HG02840 (cell line): ENCODE results near the gene NUDCD3.
A peak's percentile ranks its signal among the peaks of the same experiment; 100 is the strongest.

ENCODE experiments used
- ATAC-seq: cut with Tn5 transposase; IDR thresholded peaks from one replicate; pipeline ENCODE4 v1.9.1; 2021; ENCODE audit warnings: mild to moderate bottlenecking, moderate library complexity, moderate number of reproducible peaks; ENCODE audit not compliant: unreplicated experiment, low FRiP score

The NUDCD3 gene

DNA sequence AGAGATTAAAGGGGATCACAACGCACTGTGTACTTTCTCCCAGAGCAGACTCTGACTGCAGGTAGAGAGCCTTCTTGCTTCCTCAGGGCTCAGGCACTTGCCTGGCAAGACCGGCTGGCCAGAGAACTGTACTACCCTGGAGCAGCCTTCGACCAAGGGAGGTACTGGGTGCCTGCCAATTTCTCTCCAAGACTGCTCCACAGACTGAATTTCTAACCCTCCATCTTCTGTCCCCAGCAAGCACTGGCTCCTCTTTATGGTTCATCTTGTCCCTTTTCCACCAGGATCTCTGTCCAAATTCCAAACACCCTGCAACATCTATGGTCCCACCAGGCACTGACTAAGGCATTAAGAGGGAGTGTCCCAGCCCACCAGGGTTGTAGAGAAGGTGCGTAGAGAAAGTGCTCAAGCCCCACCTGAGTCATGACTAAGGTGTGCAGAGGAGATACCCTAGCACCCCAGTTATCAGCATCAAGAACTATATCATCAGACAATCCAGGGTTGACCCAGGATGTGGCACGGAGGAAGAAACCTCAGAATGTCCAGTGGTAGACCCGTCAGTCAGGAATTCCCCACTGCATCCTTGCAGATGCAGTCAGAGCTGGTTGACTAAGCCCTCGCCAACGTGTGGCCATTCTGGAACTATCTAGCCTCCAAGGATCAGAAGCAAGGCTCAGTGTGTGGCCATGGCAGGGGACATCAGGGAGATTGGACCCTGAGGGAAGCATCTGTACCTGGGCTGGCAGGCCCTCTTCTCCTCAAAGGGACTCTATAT, 104.1 kb downstream of the NUDCD3 start:
- no peak for ATAC-seq

DNA sequence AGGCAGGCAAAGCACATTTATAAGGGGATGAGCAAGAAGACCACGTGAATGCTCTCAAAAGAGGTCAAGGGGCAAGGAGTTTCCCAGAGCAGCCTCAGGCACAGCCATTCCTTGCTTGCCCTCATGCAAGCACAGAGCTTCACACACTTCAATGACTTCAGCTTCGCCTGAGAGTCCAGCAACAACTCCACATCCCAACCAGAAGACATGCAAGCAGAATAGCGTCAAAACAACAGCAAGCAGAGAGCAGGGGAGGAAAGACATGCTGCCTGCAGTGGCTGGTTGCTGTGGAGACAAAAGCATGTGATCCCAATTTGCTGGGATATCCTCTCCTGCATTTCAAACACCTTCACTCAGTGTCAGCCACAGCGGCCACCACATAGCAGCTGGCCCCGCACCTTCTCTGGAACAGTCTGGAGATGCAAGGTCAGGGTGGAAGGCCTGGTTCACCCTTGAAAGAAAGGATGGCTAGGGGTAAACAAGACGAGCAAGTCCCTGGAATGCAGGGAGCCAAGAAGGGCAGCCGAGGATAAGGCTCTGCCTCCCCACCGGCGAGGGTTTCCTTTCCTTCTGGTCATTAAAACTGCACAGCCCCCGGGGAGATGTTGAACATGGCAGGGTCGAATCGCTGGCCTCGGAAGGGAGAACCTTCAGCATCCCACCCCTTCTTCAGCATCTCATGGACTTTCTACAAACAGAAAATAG, 104.9 kb downstream of the NUDCD3 start:
- ATAC-seq, result no peak

DNA sequence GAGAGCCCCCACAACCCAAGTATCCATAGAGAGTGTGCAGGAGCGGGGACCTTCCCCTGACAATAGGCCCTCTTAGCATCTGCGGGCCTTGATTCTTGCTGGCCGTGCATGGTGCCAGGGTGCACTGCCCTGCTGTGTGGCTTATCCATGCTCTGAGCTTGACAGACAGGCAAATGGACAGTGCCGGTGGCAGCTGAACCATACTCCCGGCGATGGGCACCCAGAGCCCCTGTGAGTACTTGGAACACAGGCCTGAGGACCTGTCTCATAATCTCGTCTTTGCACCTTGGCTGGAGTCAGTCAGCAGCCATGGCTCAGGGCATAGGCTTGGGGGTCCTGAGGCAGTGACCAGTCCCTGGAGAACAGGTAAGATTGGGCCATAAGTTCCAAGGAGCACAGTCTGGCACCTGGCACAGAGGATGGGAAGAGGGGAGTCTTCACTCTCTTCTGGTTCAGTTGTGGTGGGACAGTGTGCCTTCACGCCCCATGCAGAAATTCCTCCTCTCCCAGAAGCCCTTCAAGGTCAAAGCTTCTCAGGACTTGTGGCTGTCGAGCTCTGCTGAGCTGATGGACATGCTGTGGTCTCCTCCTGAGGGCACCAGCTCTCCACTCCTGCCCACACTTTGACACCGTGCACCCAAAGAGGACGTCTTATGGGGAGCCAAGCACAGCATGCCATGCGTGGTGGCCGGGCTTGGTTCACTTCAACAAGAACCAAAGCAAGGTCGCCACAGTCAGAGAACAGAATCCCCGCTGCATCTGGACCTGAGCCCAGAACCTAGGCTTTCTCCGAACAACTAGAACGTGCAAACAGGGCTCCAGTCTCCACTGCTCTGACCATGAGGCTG, 105.6 kb downstream of the NUDCD3 start:
- no peak for ATAC-seq

DNA sequence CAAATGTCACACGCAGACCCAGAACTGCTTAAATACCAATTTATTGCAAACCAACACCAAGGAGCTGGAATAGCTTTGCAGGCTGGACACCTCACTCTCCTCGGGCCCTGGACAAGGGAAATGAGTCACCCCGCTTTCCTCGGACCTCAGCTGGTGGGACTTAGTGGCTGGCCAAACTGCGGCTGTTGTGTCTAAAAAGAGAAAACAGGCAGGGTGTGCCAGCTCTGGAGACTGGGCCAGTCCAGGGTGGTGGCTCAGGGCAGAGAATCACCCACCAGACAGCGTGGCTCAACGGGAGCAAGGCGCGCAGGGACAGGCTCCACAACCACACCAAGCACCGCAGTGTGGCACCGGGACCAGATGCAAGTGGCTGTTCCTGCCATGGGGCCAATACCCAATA, 106.9 kb downstream of the NUDCD3 start:
- no peak for ATAC-seq

- no peak for ATAC-seq
Measured at GRCh38 chr7:44382459-44383265, 107.8 kb downstream of the NUDCD3 start.

- ATAC-seq, result no peak
Measured at GRCh38 chr7:44381494-44382220, 108.8 kb downstream of the NUDCD3 start.

DNA sequence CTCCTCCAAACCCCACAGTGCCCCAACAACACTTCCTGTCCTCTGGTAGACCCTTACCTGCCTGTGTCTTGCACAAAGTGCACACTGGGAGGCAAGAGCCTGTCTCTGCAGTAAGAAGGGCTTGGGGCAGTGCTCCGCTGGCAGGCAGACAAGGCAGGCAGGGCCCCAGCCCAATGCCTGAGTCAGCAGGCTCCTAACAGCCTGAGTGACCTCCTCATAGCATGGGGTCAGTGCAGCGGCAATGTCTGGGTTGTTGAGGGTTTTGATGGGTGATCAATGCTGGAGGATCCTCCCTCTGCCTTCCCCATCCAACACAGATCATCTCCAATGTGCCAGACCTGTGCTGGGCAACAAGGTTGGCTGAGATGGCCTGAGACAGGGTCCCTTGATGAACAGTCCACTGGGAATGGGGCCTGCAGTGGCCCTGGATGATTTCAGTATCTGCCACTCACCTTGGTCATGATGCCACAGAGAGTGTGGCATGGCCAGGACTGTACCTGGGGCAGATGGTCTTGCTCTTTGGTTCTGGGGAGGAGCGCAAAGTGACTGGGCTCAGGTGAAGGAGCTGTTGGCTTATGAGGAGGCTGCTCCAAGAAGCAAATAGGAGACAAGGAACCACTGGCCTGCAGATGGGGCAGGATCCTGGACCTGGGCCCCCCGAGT, 109.5 kb downstream of the NUDCD3 start:
- no peak for ATAC-seq

- ATAC-seq, result no peak
Measured at GRCh38 chr7:44380189-44380830, 110.1 kb downstream of the NUDCD3 start.

- no peak for ATAC-seq
Measured at GRCh38 chr7:44379366-44380188, 110.9 kb downstream of the NUDCD3 start.

- ATAC-seq, result no peak
Measured at GRCh38 chr7:44378744-44379143, 111.7 kb downstream of the NUDCD3 start.

- peak; percentile 67 for ATAC-seq
Measured at GRCh38 chr7:44377681-44378421, 112.6 kb downstream of the NUDCD3 start.

GRCh38 chr7:44377134-44377463, 113.4 kb downstream of the NUDCD3 start:
- no peak for ATAC-seq

DNA sequence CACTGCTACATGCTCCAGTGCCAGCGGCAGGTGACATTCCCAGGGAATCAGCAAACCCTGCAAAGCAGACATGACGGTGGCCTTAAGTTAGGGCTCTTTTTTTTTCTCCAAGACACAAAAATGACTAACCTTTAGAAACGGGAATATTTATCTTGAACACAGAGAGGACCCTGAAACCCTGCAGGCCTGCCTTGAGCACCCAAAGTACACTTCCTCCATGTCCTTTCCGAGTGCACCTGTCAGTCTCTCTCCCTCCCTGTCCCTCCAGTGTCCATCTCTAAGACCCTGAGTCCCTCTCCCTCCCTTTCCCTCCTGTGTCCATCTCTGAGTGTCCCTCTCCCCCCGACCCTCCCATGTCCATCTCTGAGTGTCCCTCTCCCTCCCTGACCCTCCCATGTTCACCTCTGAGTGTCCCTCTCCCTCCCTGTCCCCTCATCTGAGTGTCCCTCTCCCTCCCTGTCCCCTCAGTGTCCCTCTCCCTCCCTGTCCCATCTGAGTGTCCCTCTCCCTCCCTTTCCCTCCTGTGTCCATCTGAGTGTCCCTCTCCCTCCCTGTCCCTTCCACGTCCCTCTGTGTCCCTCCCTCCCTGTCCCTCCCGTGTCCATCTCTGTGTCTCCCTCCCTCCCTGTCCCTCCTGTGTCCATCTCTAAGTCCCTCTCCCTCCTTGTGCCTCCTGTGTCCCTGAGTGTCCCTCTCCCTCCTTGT, 113.9 kb downstream of the NUDCD3 start:
- ATAC-seq, result no peak

DNA sequence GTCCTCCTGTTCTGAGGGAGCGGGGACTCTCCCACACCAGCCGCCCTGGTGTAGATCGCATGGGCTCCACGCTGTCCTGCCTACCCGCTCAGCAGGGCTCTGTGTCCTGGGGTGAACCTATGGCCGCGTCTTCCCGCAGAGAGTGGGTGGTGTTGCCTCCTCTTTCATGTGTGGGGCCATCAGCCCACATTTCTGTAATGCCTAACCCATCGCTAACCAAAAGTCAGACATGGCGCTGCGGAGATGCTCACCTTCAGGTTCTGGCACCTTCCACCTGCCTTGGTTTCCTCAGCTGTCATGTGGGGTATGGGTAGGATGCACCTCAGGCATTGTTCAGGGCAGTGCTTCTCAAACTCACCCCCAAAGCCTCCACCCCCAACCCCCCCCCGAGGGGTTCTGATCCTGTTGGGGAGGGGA, 114.5 kb downstream of the NUDCD3 start:
- no peak for ATAC-seq

GRCh38 chr7:44375236-44375699, 115.2 kb downstream of the NUDCD3 start:
- no peak for ATAC-seq

GRCh38 chr7:44374007-44374763, 116.3 kb downstream of the NUDCD3 start:
- no peak for ATAC-seq
